GM10266 (cell line): Measurements from ENCODE around the gene STYXL2.

ENCODE experiments used
- DNase-seq: peaks from one replicate; pipeline ENCODE4 v3.0.0; 2012; ENCODE audit errors: extremely low spot score
- TF ChIP-seq, protein P1 (sequence below): IDR thresholded peaks from 2 replicates; pipeline ENCODE4 v1.5.1; 2012; ENCODE audit warnings: mild to moderate bottlenecking, low read depth; ENCODE audit not compliant: control insufficient read depth, insufficient read depth; ENCODE audit errors: missing control alignments

STYXL2 gene

DNA sequence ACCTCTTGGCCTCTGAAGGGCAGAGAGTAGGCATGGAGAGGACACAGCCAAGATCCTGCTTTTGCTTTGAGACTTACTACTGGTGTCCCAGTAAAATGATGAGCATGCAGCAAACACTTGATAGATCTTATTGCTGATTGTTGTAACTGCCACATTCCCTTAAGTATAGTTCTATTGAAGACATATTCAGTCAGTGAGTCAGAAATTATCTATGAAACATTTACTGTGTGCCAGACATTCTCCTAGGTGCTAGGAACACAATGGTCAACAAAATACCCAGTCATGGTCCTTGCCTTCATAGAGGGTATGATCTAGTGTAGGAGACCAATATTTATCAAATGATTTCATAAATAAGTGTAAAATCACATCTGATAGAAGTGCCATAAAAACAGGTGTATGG, 13.6 kb downstream of the STYXL2 start:
- DNase-seq, result no peak
- TF ChIP-seq, protein P1, sequence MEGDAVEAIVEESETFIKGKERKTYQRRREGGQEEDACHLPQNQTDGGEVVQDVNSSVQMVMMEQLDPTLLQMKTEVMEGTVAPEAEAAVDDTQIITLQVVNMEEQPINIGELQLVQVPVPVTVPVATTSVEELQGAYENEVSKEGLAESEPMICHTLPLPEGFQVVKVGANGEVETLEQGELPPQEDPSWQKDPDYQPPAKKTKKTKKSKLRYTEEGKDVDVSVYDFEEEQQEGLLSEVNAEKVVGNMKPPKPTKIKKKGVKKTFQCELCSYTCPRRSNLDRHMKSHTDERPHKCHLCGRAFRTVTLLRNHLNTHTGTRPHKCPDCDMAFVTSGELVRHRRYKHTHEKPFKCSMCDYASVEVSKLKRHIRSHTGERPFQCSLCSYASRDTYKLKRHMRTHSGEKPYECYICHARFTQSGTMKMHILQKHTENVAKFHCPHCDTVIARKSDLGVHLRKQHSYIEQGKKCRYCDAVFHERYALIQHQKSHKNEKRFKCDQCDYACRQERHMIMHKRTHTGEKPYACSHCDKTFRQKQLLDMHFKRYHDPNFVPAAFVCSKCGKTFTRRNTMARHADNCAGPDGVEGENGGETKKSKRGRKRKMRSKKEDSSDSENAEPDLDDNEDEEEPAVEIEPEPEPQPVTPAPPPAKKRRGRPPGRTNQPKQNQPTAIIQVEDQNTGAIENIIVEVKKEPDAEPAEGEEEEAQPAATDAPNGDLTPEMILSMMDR, result no peak

- DNase-seq, result no peak
- TF ChIP-seq, protein P1, result no peak
These were observed 15.2 kb downstream of the STYXL2 start for GRCh38 chr1:167109125-167109524.

GRCh38 chr1:167110586-167110985, 16.7 kb downstream of the STYXL2 start:
- no peak for DNase-seq
- TF ChIP-seq, protein P1, result no peak

GRCh38 chr1:167111868-167112709, 18.2 kb downstream of the STYXL2 start:
- no peak for DNase-seq
- TF ChIP-seq, protein P1, result no peak

- DNase-seq, result no peak
- TF ChIP-seq, protein P1, result no peak
These were observed 20.9 kb downstream of the STYXL2 start for GRCh38 chr1:167114725-167115124.

- no peak for DNase-seq
- TF ChIP-seq, protein P1, result no peak
These were observed 21.8 kb downstream of the STYXL2 start for GRCh38 chr1:167115655-167116054.

DNA sequence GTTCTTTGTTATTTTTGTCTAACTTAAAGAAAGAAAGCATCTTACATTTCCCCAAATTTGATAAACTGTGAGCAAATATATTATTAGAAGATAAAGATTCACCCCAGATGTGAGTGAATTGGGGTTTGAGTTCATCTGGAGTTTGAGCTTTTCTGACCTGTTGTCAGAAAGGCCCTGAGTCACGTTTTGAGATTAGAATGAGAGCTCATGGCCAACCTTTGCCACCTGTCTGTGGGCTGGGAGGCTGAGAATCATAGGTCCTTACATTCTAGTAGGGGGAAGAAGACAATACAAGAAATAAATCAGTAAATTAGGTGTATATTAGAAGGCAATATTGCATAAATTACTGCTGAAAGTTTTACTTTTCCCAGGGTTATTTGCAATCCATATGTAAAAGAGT, 22.3 kb downstream of the STYXL2 start:
- DNase-seq, result no peak
- TF ChIP-seq, protein P1, result no peak
